MCF 10A (cell line): ENCODE data around the gene MYH6. TPM values are rescaled to one million over a fixed set of nuclear protein-coding genes. Genes with fewer than 3 reads are reported as not detected.
"Not testable (repeated sequence)": the region's sequence is repeated elsewhere in the genome, so short reads cannot be mapped to it uniquely, and the experiment has no call there.

Experiments used
- Bru-seq: library from RNA; stranded (reverse); fragments of 400-500 nt; gene quantifications from one replicate; lab custom pipeline; 2021; lab: Mats Ljungman, UMichigan
- BruChase-seq, 2 experiments: library from RNA; stranded (reverse); fragments of 400-500 nt; gene quantifications; one replicate each; lab custom pipeline; 2021; lab: Mats Ljungman, UMichigan
- BruUV-seq: library from RNA; stranded (reverse); fragments of 400-500 nt; replicated peaks from 2 replicates; lab custom pipeline; 2021; lab: Mats Ljungman, UMichigan
- CTCF ChIA-PET: fragments of 300-600 bp; sonication (Branson Sonifier 250); formaldehyde crosslinking; extraction: SDS; loops from one replicate; lab custom pipeline; 2021; ENCODE audit warnings: antibody characterized with exemption, inconsistent platforms; lab: Yijun Ruan, JAX
- POLR2A ChIA-PET: fragments of 300-600, 350-650 bp; sonication (Branson Sonifier 250); formaldehyde crosslinking; extraction: SDS; loops from one replicate; lab custom pipeline; 2020; ENCODE audit warnings: antibody characterized with exemption, inconsistent platforms; lab: Yijun Ruan, JAX
- DNase-seq: peaks from one replicate; pipeline ENCODE4 v3.0.0-alpha.2; 2018; ENCODE audit not compliant: unreplicated experiment
- H3K27ac Mint-ChIP-seq: one replicate; pipeline ENCODE4 v1.8.0; 2022; ENCODE audit warnings: mild to moderate bottlenecking, low read depth, mixed read lengths; ENCODE audit not compliant: unreplicated experiment
- H3K27me3 Mint-ChIP-seq: one replicate; pipeline ENCODE4 v1.8.0; 2022; ENCODE audit warnings: mixed read lengths; ENCODE audit not compliant: insufficient read depth, unreplicated experiment
- H3K36me3 Mint-ChIP-seq: one replicate; pipeline ENCODE4 v1.8.0; 2022; ENCODE audit warnings: mild to moderate bottlenecking, moderate library complexity, mixed read lengths; ENCODE audit not compliant: insufficient read depth, unreplicated experiment
- H3K4me1 Mint-ChIP-seq: one replicate; pipeline ENCODE4 v1.8.0; 2022; ENCODE audit warnings: mixed read lengths; ENCODE audit not compliant: insufficient read depth, unreplicated experiment
- H3K4me3 Mint-ChIP-seq: one replicate; pipeline ENCODE4 v1.8.0; 2022; ENCODE audit warnings: mild to moderate bottlenecking, moderate library complexity, mixed read lengths; ENCODE audit not compliant: unreplicated experiment
- H3K9me3 Mint-ChIP-seq: one replicate; pipeline ENCODE4 v1.8.0; 2022; ENCODE audit warnings: mixed read lengths; ENCODE audit not compliant: unreplicated experiment
- intact Hi-C: fragments of 100-400 bp; cut with micrococcal nuclease; formaldehyde crosslinking; loops from 2 replicates; pipeline ENCODE4 v1.14.1; 2022
- long read RNA-seq: library from polyadenylated mRNA; stranded (forward); transcript quantifications from one replicate; pipeline ENCODE4 v2.0.0, GENCODE V29; 2022
- total RNA-seq: library from RNA; stranded (reverse); gene quantifications from 2 replicates; pipeline ENCODE4 v1.2.3, GENCODE V29; 2022
- TF ChIP-seq, protein P1 (sequence below): fragments of 200-600 bp; IDR thresholded peaks from one replicate; pipeline ENCODE4 v1.8.0; 2022; ENCODE audit warnings: antibody characterized with exemption, mild to moderate bottlenecking; ENCODE audit not compliant: unreplicated experiment

Gene MYH6
- total RNA-seq: not detected in 2 replicates
- percentile 5 among the genes with signal in this experiment for Bru-seq, nascent RNA
- BruChase-seq, experiment 1, labeled RNA remaining after a 6-hour chase: not detected
- BruChase-seq, experiment 2, labeled RNA remaining after a 2-hour chase: percentile 4 among the genes with signal in this experiment
- long read RNA-seq: 0 reads

DNA sequence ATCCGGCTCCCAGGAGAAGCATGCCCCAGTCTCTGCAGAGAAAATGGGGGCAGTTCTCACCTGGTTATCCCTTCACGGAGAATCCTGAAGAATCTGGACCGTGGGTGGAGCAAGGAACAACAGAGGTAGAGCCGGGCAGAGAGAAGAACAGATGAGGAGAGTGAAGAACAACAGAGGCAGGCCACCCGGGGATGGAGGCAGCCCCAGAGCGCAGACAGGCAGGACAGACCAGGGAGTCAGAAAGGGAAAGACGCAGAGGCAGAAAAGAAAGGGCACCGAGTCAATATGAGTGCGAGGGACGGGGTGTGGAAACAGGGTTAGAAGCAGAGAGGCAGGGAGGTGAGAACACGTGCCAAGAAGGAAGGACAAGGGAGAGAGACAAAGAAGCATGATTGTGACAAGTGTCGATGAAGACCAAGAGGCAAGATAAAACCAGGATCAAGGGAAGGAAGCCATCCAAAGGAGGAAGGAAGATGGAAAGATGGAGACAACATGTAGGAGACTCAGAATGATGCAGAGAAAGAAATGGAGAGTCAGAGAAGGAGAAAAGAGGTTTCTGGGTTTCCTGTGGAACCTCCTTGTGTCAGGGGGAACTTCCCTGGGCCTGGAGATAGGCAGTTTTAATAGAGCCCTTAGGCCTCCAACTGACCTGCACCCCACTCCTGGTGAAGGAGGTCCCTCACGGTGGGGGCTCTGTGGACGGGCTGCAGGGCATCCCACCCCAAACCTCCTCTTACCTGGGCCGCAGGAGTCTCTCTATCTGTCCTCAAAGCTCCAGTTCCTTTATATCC is at the start of gene MYH6:
Gene MYH6, minus strand, starts transcription at position 758 of the 791 bp plus-strand sequence. CDS start 1,050 bp downstream, outside the sequence.
- ChIA-PET POLR2A (no interaction called here), CTCF (no interaction called here)
- H3K4me1 Mint-ChIP-seq: no peaks in the 10 kb centered on the region
- intact Hi-C loops: no loop called here
- TF ChIP-seq, protein P1, sequence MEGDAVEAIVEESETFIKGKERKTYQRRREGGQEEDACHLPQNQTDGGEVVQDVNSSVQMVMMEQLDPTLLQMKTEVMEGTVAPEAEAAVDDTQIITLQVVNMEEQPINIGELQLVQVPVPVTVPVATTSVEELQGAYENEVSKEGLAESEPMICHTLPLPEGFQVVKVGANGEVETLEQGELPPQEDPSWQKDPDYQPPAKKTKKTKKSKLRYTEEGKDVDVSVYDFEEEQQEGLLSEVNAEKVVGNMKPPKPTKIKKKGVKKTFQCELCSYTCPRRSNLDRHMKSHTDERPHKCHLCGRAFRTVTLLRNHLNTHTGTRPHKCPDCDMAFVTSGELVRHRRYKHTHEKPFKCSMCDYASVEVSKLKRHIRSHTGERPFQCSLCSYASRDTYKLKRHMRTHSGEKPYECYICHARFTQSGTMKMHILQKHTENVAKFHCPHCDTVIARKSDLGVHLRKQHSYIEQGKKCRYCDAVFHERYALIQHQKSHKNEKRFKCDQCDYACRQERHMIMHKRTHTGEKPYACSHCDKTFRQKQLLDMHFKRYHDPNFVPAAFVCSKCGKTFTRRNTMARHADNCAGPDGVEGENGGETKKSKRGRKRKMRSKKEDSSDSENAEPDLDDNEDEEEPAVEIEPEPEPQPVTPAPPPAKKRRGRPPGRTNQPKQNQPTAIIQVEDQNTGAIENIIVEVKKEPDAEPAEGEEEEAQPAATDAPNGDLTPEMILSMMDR: no peak
- H3K27me3 Mint-ChIP-seq: peaks cover 77% of the 10 kb centered on the region
- H3K27ac Mint-ChIP-seq: no peak within 1 kb of the TSS
- no peak within 1 kb of the TSS for H3K4me3 Mint-ChIP-seq
- DNase-seq: no peak
- no peaks in the 10 kb centered on the region for H3K9me3 Mint-ChIP-seq
- no TSS peak for BruUV-seq
- H3K36me3 Mint-ChIP-seq: no peaks in the 10 kb centered on the region

DNA sequence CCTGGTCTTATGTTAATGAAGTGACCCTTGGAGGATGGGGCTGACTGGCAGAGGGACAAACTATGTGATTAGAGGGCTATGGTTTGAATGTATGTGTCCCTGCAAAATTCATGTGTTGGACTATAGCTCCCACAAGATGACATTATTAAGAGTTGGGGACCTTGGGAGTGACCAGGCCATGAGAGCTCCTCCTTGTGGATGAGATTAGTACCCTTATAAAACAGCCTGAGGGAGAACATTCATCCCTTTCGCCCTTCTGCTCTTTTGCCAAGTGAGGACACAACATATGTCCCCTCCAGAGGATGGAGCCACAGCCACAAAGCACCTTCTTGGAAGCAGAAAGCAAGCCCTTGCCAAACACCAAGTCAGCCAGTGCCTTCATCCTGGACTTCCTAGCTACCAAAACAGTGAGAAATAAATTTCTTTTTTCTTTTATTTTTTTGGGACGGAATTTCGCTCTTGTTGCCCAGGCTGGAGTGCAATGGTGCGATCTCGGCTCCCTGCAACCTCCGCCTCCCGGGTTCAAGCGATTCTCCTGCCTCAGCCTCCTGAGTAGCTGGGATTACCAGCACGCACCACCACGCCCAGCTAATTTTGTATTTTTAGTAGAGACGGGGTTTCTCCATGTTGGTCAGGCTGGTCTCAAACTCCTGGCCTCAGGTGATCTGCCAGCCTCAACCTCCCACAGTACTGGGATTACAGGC is 49.0 kb upstream of the MYH6 start:
- H3K36me3 Mint-ChIP-seq, H3K4me3 Mint-ChIP-seq, BruUV-seq, POLR2A ChIA-PET, H3K9me3 Mint-ChIP-seq, H3K4me1 Mint-ChIP-seq, DNase-seq, H3K27ac Mint-ChIP-seq: not testable (repeated sequence)
- intact Hi-C loops: loop anchor here (2.0 kb wide), 1 partner anchor 128 kb away; no protein-coding TSS in a partner anchor
- CTCF ChIA-PET: interaction anchor here (0.5 to 1.2 kb wide), 9 partner anchors 10 to 381 kb away, joined by 3 to 4 read pairs (median 4); no protein-coding TSS in a partner anchor
- peaks cover 13% of the 10 kb centered on the region for H3K27me3 Mint-ChIP-seq

DNA sequence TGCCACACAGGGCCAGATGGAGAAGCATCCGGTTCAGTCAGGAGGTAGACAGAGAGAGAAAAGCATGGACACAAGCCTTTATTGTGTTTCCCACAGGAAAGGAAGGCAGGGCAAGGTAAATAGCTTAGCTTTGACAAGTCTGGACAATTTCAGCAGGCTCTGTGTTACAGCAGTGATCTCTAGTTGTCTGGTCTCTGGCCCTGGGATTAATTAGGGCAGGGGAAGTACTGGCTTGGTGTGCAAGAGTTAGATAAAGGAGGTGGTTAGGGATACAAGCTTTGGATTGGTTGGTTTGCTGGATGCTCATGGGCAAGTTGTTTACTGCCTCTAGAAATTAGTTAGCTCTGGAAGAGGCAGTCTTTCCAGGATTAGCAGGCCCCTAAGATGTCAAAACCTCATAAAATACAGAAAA is 46.4 kb upstream of the MYH6 start:
- TF ChIP-seq, protein P1: no peak
- DNase-seq: no peak
- no peaks in the 10 kb centered on the region for H3K4me1 Mint-ChIP-seq
- H3K4me3 Mint-ChIP-seq: no peak overlapping the region
- no peak overlapping the region for H3K27ac Mint-ChIP-seq
- H3K27me3 Mint-ChIP-seq: peaks cover 19% of the 10 kb centered on the region
- no peaks in the 10 kb centered on the region for H3K9me3 Mint-ChIP-seq
- ChIA-PET CTCF (interaction anchor here (1.0 to 1.8 kb wide), 2 partner anchors 9 to 105 kb away, joined by 3 read pairs; no protein-coding TSS in a partner anchor), POLR2A (interaction anchor here (0.7 to 1.0 kb wide), 2 partner anchors 15 to 20 kb away, joined by 3 read pairs; partner anchors contain the start of gene NGDN)
- intact Hi-C loops: no loop called here
- no TSS peak for BruUV-seq
- no peaks in the 10 kb centered on the region for H3K36me3 Mint-ChIP-seq

DNA sequence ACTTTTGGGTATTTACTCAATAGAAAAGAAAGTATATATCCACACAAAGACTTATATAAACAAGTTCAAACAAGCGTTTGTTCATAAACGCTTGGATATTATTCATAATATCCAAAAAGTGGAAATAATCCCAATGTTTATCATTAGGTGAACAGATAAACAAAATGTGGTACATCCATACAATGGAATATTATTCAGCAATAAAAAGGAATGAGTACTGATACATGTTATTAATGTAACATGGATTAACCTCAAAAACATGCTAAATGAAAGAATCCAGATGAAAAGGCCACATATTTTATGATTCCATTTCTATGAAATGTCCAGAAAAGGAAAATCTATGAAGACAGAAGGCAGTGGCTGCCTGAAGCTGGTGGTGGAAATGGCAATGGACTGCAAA is 44.2 kb upstream of the MYH6 start:
- H3K4me1 Mint-ChIP-seq: no peaks in the 10 kb centered on the region
- POLR2A ChIA-PET: no interaction called here
- no TSS peak for BruUV-seq
- no peaks in the 10 kb centered on the region for H3K36me3 Mint-ChIP-seq
- H3K27ac Mint-ChIP-seq: no peak overlapping the region
- TF ChIP-seq, protein P1: no peak
- H3K27me3 Mint-ChIP-seq: peaks cover 26% of the 10 kb centered on the region
- H3K4me3 Mint-ChIP-seq: no peak overlapping the region
- intact Hi-C loops: no loop called here
- CTCF ChIA-PET: interaction anchor here (0.7 to 1.4 kb wide), 3 partner anchors 16 to 124 kb away, joined by 3 to 7 read pairs (median 5); no protein-coding TSS in a partner anchor
- DNase-seq: no peak
- no peaks in the 10 kb centered on the region for H3K9me3 Mint-ChIP-seq
